HG03095 (cell line): ENCODE measurements around the gene CRKL.

ENCODE experiments used
- ATAC-seq: cut with Tn5 transposase; IDR thresholded peaks from one replicate; pipeline ENCODE4 v1.9.1; 2021; ENCODE audit warnings: moderate library complexity; ENCODE audit not compliant: unreplicated experiment

CRKL gene

DNA sequence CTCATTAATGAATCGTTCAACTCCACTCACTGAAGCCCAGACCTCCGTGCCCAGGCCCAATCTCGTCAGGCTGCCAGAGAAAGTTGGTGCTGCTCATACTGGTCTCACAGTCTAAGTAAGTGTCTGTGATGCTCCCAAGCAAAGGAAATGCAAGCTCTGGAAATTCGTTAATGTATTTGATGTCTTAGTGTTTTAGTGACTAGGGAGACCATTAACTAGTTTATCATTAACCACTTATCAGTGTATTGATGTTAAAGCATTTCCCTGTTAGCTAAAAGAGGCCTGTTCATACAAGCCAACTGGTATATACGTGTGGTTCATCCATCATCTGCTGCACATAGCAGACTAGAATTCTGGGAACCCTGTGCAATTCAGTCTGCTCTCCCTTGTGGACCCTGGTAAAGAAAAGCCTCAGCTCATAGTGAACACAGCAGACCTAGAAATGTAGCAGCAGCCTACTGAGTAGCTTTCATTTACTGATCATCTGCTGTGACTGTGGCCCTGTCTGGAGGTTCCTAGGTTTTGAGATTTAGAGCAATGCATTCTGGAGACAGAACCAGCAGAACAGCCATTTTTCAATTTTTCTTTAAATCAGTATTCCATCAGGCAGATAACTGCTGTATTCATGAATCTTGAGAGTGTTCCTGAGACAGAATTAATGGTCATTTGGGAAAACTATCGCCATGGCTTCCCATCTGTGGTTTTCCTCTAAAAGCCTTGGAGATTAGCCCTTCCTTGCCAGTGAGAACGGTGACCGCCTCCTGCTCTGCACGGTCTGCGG is 34.1 kb downstream of the CRKL start:
- ATAC-seq = no peak

DNA sequence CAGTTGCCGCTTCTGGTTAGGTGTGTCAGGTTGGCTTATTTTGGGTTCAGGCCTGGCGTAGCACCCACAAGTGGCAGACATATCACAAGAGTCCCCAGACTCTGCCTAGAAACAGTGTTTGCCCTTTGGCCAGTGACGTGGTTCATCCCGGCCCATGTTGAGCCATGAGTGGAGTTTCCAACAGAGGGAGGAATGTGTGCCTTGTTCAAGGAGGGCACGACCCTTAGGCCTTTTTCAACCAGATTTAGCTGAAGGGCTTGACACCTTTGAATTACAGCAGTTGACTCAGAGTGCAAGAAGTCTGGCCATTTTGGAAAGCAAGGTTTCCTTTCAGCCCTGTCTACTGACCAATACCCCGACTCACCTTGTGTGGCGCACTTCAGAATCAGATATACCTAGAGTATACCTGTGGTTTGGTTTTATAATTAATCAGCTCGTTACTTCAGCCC is 34.7 kb downstream of the CRKL start:
- no peak for ATAC-seq

DNA sequence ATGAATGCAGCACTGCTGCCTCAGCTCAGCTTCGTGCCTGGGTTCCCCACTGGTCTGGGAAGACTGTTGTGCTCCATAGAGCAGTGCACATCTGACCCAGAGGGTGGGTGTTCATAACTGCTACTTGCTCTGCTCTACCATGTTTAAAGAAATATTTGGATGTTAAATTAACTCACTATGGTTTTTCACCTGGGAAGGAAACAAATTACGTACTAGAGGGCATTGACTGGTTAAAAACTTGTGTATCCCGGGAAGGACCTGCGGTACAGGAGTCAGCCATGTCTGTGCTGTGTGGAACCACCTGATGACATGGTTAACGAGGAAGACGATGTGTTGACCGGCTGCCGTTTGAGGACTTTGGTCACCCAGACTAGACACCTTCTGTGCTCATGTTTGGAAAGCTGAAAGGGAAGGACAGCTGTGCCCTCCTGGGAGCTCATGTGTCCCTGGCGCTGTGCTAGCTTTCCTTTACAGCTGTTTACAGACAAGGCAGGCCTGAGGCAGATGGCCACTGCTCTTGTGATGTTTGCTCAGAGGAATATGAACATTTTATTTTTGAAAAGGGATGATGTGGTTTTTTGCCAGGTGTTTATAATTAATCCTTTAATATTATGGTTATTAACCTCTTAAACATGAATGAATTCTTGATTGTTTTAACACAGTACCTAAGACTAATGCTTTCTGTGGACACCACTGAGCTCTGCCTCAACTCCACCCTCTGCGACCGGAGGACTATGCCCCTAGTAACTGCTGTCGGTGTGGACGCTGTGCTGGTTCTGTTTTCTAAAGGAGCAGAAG is 35.5 kb downstream of the CRKL start:
- no peak for ATAC-seq

DNA sequence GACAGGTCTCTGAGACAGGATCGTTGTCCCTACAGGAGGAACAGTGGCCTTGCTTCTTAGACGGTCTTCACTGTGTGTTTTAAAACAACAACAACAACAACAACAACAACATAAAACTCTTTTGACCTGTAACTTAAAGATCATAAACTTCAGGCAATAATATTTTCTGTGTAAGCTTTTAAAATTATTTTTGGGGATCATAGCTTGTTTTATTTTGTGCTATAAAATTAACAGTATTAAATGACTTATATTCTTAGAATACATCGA is 36.1 kb downstream of the CRKL start:
- ATAC-seq = no peak

DNA sequence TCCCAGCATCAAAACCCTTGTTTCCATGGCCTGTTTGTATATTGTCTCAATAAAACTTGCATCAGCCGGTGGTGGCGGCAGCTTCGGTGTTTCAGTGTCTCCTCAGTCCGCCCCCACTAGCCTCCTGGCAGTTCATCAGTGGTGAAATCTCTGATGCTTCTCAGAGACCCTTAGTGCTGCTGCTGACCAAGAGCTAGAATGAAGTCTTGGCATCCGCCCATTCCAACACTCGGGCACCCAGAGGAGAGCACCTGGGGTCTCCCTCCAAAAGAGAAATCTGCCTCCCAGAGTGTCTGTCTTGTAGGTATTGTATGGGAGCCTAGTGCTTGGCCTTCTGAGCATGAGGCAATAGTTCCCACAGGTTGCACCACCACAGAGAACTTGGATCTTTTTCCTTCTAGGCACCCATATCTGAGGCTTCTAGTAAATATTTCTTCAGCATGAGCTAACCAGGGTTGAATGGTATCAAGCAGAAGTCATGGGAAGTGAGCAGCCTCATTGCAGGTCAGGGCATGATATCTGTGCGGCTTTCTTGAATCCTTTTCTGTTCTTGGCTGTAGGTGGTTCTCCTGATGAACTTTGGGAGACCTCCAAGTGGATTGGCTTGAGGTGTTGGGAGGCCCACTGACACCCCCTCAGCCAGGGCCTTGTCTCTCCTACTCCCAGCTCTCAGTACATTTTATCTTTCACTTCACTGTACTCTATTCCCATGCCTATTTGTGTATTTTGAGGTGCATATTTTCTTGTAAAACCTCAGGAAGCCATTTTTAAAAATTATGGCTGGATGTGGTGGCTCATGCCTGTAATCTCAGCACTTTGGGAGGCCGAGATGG is 36.7 kb downstream of the CRKL start:
- ATAC-seq = no peak

DNA sequence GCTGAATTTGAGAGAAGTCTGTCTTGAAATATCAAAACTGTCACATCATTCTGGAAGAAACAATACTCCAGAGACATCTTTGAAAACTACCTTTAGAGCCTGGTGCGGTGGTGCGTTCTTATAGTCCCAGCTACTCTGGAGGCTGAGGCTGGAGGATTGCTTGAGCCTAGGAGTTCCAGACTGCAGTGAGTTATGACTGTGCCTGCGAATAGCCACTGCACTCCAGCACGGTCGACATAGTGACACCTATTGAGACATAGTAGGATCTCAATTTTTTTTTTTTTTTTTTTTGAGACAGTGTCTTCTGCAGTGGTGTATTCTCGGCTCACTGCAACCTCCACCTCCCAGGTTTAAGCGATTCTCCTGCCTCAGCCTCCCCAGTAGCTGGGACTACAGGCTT is 38.3 kb downstream of the CRKL start:
- no peak for ATAC-seq

DNA sequence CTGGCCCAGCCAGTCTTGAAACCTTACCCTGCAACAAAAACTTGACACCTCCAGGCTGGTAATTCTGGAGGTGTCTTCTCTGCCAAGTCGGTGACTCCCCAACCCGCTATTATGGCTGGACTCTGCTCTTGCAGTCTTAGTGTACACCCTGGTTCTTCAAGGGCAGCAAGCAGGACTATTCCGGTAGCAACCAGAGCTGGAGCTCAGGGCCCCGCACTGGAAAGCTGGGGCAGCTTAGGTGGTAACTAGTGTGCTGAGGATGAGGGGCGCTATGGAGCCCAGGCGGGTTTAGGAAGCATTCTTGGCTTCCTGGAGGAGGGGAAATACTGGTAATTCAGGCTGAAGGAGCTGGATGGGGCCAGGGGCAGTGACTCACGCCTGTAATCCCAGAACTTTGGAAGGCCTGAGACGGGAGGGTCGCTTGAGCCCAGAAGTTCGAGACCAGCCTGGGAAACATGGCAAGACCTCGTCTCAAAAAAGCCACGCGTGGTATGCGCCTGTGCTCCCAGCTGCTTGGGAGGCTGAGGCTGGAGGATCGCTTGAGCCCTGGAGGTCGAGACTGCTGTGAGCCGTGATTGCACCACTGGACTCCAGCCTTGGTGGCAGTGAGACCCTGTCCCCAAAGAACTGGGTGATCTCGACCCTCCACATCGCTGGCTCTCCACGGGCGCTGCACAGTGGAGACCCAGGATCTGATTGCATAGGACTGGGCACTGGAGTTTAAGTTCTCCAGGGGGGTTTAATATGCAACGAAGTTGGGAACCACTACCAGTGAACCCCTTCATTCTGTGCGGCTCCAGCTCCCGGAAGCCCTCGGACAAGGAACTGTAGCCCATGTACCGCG is 39.3 kb downstream of the CRKL start:
- no peak for ATAC-seq

DNA sequence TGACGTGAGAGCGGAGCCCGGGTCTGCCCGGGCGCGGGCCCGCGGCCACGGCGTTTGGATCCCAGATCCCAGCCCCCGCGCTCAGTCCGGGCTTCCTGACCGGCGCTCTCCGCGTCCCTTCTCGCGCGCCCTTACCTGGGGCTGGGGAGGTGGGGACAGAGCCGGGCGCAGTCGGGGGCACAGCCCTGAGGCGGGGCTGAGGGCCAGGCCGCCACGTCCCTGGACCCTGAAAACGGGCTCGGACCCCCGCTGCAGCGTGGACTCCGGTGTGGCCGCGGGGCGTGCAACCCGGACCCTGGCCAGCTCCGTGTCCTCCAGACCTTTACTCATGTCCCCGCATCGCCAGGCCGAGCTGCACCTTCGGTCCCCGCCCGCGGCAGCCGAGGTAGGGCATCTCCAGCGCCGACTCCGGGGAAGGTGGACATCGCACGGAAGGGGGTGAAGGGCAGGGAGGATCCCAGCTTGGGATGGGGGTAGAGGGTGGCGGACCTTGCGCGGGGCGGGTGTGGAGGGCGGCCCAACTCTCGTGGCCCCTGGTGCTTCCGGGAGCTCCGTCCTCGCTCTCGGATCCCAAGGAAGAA is 40.0 kb downstream of the CRKL start:
- ATAC-seq = no peak

DNA sequence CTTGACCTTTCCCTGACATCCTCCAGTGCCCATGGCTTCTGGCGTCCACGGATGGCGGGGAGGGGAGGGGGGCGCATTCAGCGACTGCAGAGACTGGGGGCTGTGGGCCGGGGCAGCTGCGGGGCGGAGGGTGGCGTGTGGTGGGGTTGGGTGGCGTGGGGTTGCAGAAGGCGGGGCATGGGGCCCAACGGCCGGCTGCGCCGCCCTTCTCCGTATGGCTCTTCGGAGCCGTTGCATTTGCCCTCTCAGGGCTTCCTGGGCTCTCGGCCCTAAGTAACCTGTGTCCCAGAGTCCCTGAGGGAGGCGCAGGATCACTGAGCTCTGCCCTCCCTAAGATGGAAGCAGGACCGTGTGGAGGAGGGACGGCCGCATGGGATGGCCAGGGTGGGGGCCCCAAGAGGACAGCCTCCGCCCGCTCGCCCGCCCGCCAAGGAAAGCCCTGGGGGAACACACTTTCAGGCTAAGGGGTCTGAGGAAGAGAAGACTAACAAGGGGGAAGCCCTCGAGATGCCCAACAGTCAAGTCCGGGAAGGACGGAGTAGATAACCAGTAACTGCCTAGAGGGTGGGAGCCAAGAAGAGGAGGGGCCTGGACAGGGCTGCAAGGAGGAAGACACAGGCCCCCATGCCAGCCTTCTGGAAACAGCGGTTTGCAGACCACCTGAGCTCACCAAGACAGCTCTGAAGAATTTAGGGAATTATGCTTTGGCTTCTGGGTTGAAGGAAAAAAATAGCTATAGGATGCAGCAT is 40.6 kb downstream of the CRKL start:
- ATAC-seq = no peak

DNA sequence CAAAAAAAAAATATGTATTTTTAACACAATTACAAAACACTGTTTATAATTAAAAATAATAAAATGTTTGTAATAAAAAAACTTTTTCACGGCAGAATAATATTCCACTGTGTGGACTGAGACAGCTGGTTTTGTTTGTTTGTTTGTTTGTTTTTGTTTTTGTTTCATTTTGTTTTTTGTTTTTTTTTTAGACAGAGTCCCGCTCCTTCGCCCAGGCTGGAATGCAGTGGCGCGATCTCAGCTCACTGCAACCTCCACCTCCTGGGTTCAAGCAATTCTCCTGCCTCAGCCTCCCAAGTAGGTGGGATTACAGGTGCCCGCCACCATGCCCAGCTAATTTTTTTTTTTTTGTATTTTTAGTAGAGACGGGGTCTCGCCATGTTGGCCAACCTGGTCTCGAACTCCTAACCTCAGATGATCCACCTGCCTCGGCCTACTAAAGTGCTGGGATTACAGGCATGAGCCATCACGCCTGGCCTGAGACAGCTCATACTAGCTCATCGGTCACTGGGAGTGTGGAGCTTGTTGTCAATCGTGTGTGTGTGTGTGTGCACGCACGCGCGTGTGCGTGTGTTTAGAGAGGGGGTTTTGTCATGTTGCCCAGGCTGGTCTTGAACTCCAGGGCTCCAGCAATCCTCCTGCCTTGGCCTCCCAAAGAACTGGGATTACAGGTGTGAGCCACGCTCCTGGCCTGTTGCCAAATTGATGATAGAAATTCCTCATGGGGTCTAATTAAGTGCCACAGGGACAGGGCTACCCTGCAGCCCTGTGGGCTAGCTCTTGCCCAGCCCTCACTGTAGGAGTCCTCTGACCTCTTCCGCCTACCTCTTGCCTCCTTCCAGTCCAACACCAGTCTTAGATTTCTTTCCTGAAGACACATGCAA is 42.6 kb downstream of the CRKL start:
- no peak for ATAC-seq

DNA sequence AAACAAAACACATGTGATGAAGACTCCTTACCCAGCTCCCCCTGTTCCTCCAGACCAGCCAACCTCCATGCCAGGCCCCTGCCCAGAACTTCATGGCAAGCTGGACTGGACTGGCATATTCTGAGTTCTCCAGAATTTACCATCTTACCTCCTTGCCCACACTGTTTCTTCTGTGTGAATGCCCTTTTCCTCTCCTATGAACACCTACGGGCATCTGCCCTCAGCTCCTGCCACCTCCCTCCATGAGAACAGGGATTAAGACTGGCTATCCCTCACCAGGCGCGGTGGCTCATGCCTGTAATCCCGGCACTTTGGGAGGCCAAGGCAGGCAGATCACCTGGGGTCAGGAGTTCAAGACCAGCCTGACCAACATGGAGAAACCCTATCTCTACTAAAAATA is 43.4 kb downstream of the CRKL start:
- no peak for ATAC-seq

DNA sequence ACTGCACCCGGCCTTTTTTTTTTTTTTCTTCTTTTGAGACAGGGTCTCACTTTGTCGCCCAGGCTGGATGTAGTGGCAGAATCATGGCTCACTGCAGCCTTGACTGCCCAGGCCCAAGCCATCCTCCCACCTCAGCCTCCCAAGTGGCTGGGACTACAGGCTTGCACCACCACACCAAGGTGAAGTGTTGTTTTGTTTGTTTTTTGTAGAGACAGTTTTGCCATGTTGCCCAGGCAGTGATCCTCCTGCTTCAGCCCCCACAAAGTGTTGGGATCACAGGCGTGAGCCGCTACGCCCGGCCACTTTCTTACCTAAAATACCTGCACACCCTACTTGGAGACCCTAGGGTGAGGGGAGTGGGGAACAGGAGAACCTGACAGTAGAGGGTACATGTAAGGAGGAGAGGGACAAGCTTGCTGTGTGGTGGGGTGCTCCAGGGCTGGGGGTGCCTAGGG is 45.3 kb downstream of the CRKL start:
- no peak for ATAC-seq

DNA sequence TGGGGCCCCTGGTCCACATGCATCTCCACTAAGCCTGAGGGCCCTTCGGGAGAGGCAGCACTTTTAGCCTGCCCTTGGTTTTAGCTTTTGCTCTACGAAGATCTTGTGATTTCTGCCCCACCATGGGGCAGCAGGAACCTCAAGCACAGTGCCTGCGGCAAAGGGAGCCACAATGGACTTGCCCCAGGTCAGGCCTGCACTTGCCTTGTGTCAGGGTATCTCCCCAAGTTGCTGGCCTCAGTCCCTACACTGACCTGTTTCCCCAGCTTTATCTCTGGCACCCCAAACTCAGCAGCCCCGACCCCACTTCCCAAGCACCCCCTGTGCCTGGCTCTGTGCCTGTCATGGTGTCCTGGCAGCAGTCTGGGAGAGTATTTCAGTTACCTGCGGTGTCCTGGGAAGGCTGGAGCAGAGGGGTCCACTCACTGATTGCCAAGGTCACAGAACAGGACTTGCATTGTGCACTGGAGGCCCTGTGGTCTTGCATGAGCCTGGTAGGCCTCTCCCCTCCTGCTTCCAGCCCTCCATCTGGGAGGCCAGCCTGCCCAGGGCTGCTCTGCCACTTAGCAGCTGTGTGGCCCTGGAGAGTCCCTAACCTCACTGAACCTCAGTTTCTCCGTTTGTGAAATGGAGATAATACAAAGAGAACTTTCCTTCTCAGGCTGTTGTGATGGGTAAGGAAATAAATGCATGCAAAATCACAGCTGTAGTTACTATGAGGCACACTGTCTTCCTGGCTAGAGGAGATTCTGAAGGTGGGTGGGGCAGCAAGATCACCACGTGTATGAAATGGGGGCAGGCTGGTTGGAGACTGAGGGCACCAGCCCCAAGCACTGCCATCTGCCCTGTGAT is 46.2 kb downstream of the CRKL start:
- no peak for ATAC-seq

DNA sequence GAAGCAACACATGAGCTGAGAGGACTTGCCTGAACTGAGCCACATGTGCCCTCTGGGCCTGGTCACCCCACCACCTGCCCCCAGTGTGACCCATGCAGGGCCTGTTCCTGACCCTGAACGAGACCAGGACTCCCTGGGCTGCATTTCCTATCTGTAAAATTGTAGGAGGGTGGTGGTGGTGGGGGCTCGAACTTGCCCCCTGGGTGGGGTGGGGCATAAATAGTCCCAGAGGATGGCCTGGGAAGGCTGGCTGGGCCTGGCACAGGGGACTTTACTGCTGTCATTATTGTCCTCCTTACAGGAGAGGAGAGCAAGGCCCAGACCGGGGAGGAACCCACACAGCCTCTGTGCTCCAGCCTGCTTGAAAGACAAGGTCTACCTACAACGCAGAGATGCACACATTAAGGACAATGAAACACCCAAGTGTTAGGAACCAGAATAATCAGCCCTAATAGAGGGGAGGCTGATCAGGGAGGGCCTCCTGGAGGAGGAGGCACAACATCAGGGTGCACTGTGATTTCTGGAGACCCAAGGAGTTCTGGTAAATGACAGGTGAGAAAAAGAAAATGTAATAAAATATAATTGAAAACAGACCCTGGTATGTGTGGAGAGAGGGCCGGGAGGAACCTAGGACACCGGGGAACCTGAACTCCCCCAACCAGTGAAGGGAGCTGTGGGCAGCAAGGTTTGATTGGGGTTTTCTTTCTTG is 47.0 kb downstream of the CRKL start:
- no peak for ATAC-seq

DNA sequence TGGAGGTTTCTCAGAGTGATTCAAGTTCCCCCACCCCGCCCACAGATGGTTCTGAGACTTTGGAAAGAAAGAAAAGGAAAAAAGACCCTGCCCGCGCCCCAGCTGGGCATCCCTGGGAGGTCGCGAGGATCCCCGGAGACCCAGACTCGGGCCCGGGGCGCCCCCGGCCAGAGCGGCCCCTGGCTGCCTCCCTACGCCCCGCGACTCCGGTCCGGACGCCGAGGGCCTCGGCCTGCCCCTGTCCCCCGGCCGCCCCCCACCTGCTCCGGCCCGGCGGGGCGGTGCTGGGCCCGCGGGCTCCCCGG is 47.5 kb downstream of the CRKL start:
- no peak for ATAC-seq

DNA sequence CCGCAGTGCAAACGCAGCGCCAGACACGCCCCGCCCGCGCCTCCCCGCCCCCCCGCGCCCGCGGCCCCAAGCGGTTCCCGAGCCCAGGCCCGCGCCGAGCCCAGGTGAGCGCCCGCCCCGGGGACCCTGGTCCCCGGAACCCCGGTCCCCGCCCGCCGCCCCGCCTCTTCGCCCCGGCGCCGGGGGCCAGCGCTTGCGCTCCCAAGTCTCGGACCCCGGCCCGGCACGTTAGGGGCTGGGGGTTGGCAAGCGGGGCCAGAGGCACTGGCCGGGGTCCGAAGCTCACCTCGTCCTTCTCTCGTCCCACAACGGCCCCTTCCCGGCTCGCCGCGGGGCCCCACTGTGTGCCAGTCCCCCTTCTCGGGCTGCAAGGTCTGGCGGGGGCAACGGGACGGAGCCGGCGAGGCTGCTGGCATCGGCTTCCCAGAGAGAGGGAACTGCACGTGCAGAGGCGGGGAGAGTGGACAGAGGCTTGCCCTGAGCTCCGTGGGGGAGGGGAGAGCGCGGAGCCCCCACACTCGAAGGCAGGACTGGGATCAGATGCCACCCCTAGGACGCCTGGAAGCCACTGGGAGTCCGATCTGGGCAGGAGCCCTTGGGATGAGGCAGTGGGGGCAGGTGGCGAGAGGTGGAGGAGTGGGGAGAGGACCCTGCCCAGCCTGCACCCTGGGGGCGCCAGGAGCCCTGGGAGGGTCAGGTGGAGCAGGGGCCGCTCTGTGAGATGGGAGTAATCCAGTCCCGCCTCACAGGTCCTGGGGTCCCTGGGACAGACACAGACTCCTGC is 48.1 kb downstream of the CRKL start:
- ATAC-seq = no peak
